ENCODE results near the gene ABTB2.

The ABTB2 gene

DNA sequence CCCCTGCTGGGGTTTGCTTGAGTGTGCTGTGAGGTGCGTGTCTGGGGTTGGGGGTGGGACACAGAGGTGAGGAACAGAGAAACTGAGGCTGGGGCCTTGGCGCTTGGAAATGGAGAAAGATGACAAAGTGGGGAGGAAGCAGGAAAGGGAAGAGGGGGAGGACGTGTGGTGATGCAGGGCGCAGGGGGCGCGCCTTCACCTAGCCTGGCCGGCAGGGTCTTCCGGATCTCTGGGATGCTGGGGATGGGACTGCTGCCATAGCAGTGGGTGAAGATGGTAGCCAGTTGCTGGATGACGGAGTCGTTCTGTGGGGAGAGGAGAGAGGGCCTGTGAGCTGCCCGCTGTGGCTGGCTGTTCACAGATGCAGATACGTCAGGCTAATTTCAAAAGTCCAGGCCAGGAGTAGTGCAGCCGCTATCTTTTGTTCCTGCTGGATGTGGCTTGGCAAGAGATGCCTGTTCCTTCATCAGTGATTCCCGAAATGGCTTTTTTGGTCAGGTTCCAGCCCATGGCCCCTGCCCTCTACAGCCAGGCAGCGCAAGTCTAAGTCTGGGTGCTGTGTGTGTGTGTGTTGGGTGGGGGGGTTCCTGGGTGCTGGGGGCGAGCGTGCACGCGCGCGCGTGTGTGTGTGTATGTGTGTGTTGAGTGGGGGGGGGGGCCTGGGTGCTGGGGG, 197.6 kb downstream of the ABTB2 start:
- no peak for DNase-seq

DNA sequence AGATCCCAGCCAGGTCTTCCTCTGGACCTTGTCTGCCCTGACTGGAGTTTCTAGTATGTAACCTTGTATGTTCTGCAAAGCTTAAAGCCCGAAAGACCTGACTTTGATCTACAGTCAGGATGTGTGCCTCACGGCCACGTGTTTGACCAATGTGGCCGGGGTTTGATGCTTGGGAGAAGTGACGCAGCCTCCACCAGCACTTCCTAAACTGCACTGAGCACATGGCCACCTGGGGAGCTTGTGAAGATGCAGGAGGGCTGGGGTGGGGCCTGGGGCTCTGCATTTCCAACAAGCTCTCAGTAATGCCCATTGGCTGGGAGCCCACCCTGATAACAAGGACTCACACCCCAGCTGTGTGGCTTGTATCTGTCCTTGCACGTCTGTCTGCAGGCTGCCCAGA, 199.1 kb downstream of the ABTB2 start:
- DNase-seq, result no peak

DNA sequence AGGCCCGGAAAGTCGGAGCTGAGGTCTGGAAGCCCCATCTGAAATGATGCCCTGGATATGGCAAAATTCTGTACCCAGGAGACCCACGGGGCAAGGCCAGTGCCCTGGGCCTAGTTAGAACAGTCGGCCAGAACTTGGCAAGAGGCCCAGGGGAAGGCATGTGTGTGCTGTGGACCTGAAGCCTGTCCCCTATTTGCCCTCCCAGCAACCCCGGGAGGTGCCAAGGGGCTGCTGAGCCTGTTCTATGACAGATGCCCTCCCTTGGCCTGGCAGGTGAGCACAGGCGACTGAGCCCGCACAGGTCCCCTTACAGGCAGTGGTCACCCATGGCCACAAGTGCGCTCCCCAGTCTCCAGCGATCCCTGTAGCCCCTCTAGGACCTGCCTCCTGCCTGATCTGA, 200.6 kb downstream of the ABTB2 start:
- no peak for DNase-seq

DNA sequence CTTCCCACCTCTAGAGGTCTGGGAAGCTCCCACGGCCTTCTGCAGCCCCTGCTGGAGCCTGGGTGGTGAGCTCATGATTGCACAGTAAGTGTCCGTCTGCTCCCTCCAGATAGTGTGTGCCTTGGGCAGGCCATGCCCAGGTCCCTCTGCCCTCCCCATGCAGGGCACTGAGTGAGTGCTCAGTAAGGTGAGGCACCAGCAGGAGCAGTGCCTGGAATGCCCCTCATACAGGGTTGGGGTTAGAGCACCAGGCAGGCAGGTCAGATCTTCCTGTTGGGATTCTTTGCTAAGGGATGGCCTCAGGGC, 202.1 kb downstream of the ABTB2 start:
- no peak for DNase-seq

- no peak for DNase-seq
Observed at GRCh38 chr11:34155057-34155756, 202.6 kb downstream of the ABTB2 start.

GRCh38 chr11:34154059-34154875, 203.5 kb downstream of the ABTB2 start:
- DNase-seq, result peak; percentile 44

DNA sequence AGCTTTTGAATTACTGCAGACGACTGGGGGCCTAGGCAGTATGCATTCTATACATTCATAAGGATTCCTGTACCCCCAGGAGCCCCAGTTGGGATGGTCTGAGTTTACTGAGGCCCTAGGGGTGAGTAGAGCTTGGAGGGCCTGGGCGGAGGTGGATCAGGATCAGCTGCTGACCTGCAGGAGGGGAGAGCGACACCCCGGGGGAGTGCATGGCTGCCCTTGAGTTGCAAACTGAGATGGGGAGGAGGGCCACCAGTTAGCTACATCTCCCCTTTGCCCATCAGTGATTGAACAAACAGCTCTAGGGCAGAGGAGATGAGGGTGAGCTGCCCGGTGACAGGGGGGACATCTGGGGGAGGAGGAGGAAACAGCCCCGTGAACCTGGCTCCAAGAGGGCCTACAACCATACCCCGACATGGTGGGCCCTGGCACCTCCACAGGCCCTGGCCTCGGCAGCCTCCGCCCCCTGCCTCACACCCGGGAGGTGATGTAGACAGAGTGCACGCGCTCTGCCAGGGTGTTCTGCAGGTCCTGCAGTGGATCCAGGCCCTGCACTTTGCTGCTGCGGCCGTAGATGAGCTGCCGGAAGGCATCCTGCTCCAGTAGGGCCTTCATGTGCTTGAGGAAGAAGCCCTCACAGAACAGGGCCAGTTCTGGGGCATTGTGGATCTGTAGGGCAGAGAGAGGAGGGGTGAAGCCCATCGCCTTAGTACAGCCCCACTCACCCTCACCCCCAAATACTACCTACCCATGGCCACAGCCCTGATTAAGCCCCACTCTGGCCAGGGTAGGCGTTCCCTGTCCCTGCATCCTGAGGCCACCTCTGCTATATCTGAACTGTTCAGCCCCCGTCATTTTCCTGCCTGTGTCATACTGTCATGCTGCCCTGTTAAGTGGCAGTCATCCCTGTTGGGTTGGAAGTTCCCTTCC, 205.6 kb downstream of the ABTB2 start:
- DNase-seq, result no peak

DNA sequence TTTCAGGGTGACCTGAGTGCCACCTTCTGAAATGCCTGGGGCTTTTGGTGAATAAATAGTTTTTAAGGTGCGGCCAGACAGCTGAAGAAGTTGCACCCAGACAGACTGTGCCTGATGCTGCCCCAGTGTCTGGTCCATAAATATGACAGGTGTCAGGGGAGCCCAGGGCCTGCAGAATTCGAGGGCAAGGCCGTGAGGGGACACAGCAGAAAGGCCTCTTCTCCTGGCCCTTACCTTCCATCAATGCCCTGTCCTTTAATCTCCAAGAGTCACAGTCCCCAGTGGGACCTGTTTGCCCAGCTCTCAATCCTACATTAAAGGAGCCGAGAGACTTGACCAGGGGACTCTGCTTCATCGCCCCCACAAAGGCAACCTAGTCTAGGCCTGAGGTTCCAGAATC, 206.6 kb downstream of the ABTB2 start:
- DNase-seq, result no peak

- no peak for DNase-seq
Observed at GRCh38 chr11:34150494-34151151, 207.2 kb downstream of the ABTB2 start.

- DNase-seq, result no peak
Observed at GRCh38 chr11:34149786-34150185, 208.0 kb downstream of the ABTB2 start.

- no peak for DNase-seq
Observed at GRCh38 chr11:34149274-34149673, 208.5 kb downstream of the ABTB2 start.

- DNase-seq, result no peak
Observed at GRCh38 chr11:34148504-34149165, 209.2 kb downstream of the ABTB2 start.

GRCh38 chr11:34147581-34147980, 210.2 kb downstream of the ABTB2 start:
- DNase-seq, result no peak

GRCh38 chr11:34146866-34147265, 210.9 kb downstream of the ABTB2 start:
- no peak for DNase-seq

GRCh38 chr11:34146411-34146810, 211.4 kb downstream of the ABTB2 start:
- DNase-seq, result no peak

DNA sequence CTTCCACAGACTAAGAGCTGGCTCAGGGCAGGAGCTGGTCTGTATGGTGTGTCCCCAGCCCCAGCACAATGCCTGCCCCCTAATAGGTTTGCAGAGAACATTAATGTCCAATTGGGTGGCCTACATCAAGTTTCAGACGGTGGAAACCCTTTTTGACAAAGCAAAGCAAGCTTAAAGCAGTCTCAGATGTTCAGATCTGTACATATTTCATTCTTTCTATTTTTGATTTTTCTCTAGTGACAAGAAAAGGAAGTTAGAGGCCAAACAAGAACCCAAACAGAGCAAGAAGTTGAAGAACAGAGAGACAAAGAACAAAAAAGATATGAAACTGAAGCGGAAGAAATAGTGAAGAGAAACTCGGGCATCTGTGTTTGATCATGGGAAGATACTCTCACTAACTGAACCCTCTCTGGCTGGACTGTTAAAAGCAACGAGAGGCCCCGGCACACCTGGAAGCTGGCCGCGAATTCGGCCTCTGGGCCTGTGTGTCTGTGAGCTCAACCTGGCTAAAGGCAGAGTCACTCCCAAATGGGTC, 211.9 kb downstream of the ABTB2 start:
- DNase-seq, result no peak

DNA sequence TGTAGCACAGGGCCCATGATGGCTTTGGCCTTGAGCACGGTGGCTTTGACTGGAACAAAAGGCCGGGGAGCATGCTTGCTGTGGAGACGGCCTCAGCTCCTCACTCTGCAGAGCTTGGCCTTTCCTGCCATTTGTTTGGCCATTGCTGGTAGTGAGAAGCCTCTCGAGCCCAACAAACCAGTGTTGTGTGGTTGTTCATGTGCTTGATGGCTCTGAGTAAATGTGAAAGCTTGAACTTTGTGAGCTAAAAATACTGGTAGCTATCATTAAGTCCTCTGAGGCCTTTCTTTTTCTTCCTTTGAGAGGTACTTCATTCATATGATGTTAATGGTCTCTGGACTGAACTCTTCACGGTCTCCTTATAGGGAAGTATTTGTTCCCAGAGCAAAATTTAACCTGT, 212.7 kb downstream of the ABTB2 start:
- no peak for DNase-seq

DNA sequence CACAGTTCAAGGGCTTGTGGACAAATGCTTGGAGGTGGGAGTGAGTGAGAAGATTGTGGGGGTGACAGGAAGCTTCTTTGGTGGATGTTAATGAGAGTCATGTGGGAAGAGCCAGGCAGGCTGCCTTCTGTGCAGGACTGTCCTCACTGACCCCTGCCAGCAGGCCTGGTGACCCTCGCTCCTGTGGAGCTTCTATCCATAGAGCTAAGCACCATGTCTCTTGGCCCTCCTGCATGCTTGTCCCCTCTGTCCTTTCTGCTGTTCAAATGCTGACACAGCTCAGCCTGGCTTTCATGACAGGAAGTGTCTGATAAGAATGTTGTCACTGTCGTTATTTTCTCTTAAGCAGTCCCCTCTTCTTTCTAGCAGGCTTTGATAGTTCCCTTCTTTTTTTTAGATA, 214.8 kb downstream of the ABTB2 start:
- no peak for DNase-seq

- DNase-seq, result no peak
Observed at GRCh38 chr11:34140149-34140548, 217.7 kb downstream of the ABTB2 start.

DNA sequence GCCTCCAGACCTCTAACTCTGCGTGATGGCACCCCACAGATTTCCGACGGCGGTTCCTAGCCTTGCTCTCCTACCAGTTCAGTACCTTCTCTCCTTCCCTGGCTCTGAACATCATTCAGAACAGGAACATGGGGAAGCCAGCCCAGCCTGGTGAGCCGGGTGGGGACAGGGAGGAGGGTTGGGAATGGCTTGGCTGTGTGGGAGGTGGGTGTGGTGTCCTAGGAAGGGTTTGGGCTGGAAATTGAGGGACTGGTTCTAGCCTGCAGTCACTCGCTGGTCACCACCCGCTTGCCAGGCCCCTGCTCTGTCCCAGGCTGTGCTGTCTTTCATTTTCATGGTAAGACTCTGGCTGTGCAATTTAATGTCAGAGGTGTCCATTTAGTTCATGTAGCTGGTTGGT, 218.5 kb downstream of the ABTB2 start:
- no peak for DNase-seq

GRCh38 chr11:34136420-34136819, 221.4 kb downstream of the ABTB2 start:
- no peak for DNase-seq

DNA sequence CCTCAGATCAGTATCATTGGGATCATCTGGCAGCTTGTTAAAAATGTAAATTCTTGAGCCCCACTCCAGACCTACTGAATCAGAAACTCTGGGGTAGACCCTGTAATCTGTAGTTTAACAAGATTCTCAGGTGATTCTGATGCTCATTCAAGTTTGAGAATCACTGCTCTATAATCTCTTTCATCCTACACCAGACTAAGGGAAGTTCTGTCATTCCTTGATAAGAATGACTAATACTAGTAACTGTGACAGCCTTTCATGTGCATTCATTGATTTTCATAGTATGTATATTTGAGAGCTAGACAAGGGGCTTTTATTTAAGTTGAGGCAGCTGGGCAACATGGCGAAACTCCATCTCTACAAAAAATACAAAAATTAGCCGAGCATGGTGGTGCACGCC, 222.4 kb downstream of the ABTB2 start:
- DNase-seq, result no peak
